HG02970 (cell line): ENCODE results near the gene MAGI3.
"Not testable (repeated sequence)": the region's sequence is repeated elsewhere in the genome, so short reads cannot be mapped to it uniquely, and the experiment has no call there.

Source experiments
- ATAC-seq: cut with Tn5 transposase; IDR thresholded peaks from one replicate; pipeline ENCODE4 v1.9.1; 2021; ENCODE audit warnings: mild to moderate bottlenecking, moderate library complexity, moderate number of reproducible peaks; ENCODE audit not compliant: unreplicated experiment, low FRiP score

The MAGI3 gene

GRCh38 chr1:113396102-113396501, 5.8 kb downstream of the MAGI3 start:
- ATAC-seq: no peak

GRCh38 chr1:113396585-113396984, 6.3 kb downstream of the MAGI3 start:
- ATAC-seq: no peak

GRCh38 chr1:113399062-113399583, 8.8 kb downstream of the MAGI3 start:
- ATAC-seq: no peak

GRCh38 chr1:113401067-113401466, 10.8 kb downstream of the MAGI3 start:
- ATAC-seq: no peak

- no peak for ATAC-seq
Measured at GRCh38 chr1:113401728-113402127, 11.4 kb downstream of the MAGI3 start.

GRCh38 chr1:113403065-113403464, 12.8 kb downstream of the MAGI3 start:
- ATAC-seq: no peak

GRCh38 chr1:113405573-113405972, 15.3 kb downstream of the MAGI3 start:
- ATAC-seq: no peak

GRCh38 chr1:113406149-113406548, 15.8 kb downstream of the MAGI3 start:
- ATAC-seq: not testable (repeated sequence)

GRCh38 chr1:113409363-113409762, 19.0 kb downstream of the MAGI3 start:
- ATAC-seq: no peak

GRCh38 chr1:113412020-113412419, 21.7 kb downstream of the MAGI3 start:
- not testable (repeated sequence) for ATAC-seq

GRCh38 chr1:113415310-113416070, 25.2 kb downstream of the MAGI3 start:
- ATAC-seq: no peak

GRCh38 chr1:113416071-113416470, 25.8 kb downstream of the MAGI3 start:
- ATAC-seq: not testable (repeated sequence)

- ATAC-seq: no peak
Measured at GRCh38 chr1:113416496-113416895, 26.2 kb downstream of the MAGI3 start.

- no peak for ATAC-seq
Measured at GRCh38 chr1:113422315-113423068, 32.2 kb downstream of the MAGI3 start.

- no peak for ATAC-seq
Measured at GRCh38 chr1:113423826-113424225, 33.5 kb downstream of the MAGI3 start.

- no peak for ATAC-seq
Measured at GRCh38 chr1:113429461-113430153, 39.3 kb downstream of the MAGI3 start.

- ATAC-seq: no peak
Measured at GRCh38 chr1:113433184-113433583, 42.9 kb downstream of the MAGI3 start.

- ATAC-seq: no peak
Measured at GRCh38 chr1:113434081-113434873, 44.0 kb downstream of the MAGI3 start.

- no peak for ATAC-seq
Measured at GRCh38 chr1:113434874-113435175, 44.5 kb downstream of the MAGI3 start.

- no peak for ATAC-seq
Measured at GRCh38 chr1:113437554-113438341, 47.4 kb downstream of the MAGI3 start.
